ENCODE results near the gene GATC. TPM values are rescaled to one million over a fixed set of nuclear protein-coding genes. Genes with fewer than 3 reads are reported as not detected.

The GATC gene
- total RNA-seq, 4 donors from 2014 or later, result 8.1 to 19.8 (median 14.2) TPM

Small RNAs within 50 kb of the gene (small RNA-seq; reads per million reads assigned to genes)
- gene RF00019, result 0 reads per million in 4 donors

Other genes starting within 250 kb of the GATC start
- gene RPLP0, start 245.3 kb upstream of the GATC start, total RNA-seq, result 1,000 to 10,000 TPM; 3,136 to 5,114 (median 4,044) TPM
- gene PXN, start 180.7 kb upstream of the GATC start, total RNA-seq, result 10 to 100 TPM; 18.2 to 44.4 (median 21.4) TPM
- under 1 TPM in 3 of 4 donors, not detected in 1; under 0.01 TPM for gene RNU4-2, start 154.5 kb upstream of the GATC start, total RNA-seq
- gene RNU4-1, start 153.2 kb upstream of the GATC start, total RNA-seq, result under 1 TPM in 3 of 4 donors, not detected in 1; under 0.01 TPM
- 1 to 10 TPM in 1 of 4 donors, under 1 TPM in 1, not detected in 2; 0.70 to 5.0 TPM for gene SIRT4, start 144.1 kb upstream of the GATC start, total RNA-seq
- not detected for gene PLA2G1B, start 118.7 kb upstream of the GATC start, total RNA-seq
- under 1 TPM in 2 of 4 donors, not detected in 2; 0.09 to 0.19 TPM for gene MSI1, start 77.3 kb upstream of the GATC start, total RNA-seq
- 100 to 1,000 TPM; 515 to 809 (median 685) TPM for gene COX6A1, start 8.3 kb upstream of the GATC start, total RNA-seq
- gene TRIAP1, start 60 bp upstream of the GATC start, total RNA-seq, result 10 to 100 TPM in 3 of 4 donors, 1 to 10 TPM in 1; 7.1 to 39.3 (median 23.3) TPM
- gene SRSF9, start 23.3 kb downstream of the GATC start, total RNA-seq, result 100 to 1,000 TPM in 1 of 4 donors, 10 to 100 TPM in 3; 85.6 to 128 (median 93.2) TPM
- 100 to 1,000 TPM; 368 to 605 (median 490) TPM for gene DYNLL1, start 49.7 kb downstream of the GATC start, total RNA-seq
- 10 to 100 TPM; 12.2 to 27.7 (median 20.3) TPM for gene COQ5, start 82.7 kb downstream of the GATC start, total RNA-seq
- gene RNF10, start 87.9 kb downstream of the GATC start, total RNA-seq, result 100 to 1,000 TPM in 3 of 4 donors, 10 to 100 TPM in 1; 93.9 to 163 (median 120) TPM
- gene POP5, start 135.0 kb downstream of the GATC start, total RNA-seq, result 10 to 100 TPM; 15.6 to 28.1 (median 22.6) TPM
- 1 to 10 TPM in 2 of 4 donors, under 1 TPM in 2; 0.19 to 2.4 (median 1.3) TPM for gene CABP1, start 194.2 kb downstream of the GATC start, total RNA-seq
- 10 to 100 TPM; 20.7 to 48.9 (median 34.3) TPM for gene MLEC, start 240.7 kb downstream of the GATC start, total RNA-seq

All from esophagus squamous epithelium (tissue), 4 donors.